GM11168 (cell line): ENCODE results near the gene SOS2.
"Not testable (repeated sequence)": the region's sequence is repeated elsewhere in the genome, so short reads cannot be mapped to it uniquely, and the experiment has no call there.

ENCODE experiments used
- in situ Hi-C: fragments of 300-500 bp; cut with MboI; formaldehyde crosslinking; loops from one replicate; pipeline ENCODE4 v1.12.0; 2022; ENCODE audit warnings: low sequenced_read_pairs; ENCODE audit not compliant: unreplicated experiment

Gene SOS2

GRCh38 chr14:50229681-50230080 is 1.7 kb downstream of the SOS2 start:
- in situ Hi-C loops, result no loop called here

DNA sequence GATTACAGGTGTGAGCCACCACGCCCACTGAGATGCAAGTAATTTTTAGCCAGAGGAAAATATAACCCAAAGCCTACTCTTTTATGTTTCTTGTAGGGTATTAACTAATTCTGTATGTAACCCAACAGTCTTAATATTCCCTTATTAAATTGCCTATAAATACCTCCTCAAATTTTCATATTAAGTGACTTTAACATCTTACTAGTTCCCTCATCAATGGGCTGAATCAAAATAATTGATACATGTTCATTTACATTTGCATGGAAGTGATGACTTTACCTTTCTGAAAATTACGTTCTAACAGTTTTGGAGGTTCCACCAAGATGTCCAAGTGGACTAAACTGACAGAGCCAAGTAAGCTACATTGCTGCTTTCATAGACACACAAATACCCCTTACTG is 3.1 kb downstream of the SOS2 start:
- in situ Hi-C loops, result no loop called here

- in situ Hi-C loops, result no loop called here
Measured at GRCh38 chr14:50225974-50226297, 5.4 kb downstream of the SOS2 start.

DNA sequence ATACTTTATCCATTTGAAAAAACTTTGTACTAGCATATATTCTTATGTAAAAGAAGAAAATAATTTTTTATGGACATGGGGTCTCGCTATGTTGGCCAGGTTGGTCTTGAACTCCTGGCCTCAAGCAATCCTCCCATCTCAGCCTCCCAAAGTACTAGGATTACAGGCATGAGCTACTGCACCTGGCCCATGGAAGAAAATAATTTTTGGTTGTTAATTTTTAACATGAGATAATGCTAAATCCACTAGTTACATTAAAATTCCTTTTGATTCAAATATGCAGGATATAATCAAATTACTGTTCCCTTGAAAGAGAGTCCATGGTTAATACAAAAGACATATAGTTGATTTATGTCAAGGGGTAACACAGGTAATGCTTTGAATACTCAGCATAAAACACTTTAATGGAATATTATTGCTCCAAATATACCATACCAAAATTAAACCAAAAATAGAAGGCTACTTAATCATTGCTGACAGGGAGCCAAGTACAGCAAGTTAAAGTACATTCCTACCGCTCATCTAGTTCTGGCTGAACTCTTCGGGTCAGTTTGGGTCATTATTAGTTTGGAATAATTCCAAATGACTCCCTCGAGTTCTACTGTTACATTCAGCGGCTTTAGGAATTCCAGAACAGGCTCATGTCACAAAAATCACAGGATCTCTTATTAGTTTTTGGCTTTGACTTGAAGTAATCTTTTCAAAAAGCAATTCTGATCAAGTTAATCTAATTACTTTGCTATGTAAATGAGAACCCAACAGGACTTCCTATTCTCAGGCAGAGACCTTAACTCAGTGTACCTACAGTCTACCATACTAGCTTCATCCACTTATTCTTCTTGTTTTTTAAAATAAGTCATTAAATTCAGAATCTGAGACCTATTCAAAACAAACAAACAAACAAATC is 6.1 kb downstream of the SOS2 start:
- in situ Hi-C loops, result no loop called here

GRCh38 chr14:50222055-50222613 is 9.2 kb downstream of the SOS2 start:
- in situ Hi-C loops, result no loop called here

DNA sequence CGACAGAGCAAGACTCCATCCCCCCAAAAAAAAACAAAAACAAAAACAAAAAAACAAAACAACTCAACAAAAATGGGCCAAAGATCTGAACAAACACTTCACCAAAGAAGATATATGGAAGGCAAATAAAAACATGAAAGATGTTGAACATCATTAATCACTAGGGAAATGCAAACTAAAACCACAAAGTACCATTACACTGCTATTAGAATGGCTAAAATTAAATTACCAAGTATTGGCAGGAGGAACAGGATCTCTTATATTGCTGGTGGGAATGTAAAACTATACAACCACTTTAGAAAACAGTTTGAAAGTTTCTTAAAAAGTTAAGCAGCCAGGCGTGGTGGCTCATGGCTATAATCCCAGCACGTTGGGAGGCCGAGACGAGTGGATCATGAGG is 12.9 kb downstream of the SOS2 start:
- in situ Hi-C loops, result no loop called here

- in situ Hi-C loops, result no loop called here
Measured at GRCh38 chr14:50215416-50215815, 16.0 kb downstream of the SOS2 start.

GRCh38 chr14:50213795-50214194 is 17.6 kb downstream of the SOS2 start:
- in situ Hi-C loops, result no loop called here

DNA sequence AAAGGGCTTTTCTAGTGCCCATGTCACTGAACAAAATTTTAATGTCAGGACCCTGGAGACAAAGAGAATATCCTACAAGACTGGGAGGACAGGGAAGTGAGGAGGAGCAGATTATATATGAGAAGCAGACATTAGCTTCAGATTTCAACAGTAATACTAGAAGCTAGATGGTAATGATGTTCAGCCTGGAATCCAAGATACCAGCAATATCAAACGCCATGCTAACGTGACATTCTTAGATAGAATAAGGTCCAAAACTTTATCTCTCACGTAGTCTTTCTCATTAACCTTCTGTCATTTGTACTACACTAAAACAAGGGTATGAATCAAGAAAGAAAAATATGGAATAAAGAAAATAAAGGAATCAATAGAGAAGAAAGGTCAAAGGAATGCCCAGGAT is 18.7 kb downstream of the SOS2 start:
- in situ Hi-C loops, result no loop called here

- in situ Hi-C loops, result no loop called here
Measured at GRCh38 chr14:50210074-50210473, 21.3 kb downstream of the SOS2 start.

GRCh38 chr14:50198499-50198898 is 32.9 kb downstream of the SOS2 start:
- in situ Hi-C loops, result no loop called here

DNA sequence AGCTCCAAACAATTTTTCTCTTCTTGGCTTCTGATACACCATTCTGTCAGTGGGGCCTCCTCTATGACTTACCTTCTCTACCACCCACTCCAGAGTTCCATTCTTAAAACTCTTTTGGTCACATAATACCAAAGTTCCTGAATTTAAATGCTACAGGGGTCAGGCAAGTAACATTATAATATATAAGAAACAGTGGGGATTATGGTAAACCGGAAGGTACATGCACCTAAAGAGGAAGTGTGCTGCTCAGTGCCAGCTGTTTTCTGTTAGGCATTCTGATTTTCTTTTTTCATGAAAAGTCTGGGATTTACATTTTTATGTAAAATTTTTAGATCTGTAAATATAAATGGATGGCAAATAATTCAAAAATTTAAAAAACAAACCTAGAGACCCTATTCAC is 39.9 kb downstream of the SOS2 start:
- in situ Hi-C loops, result no loop called here

DNA sequence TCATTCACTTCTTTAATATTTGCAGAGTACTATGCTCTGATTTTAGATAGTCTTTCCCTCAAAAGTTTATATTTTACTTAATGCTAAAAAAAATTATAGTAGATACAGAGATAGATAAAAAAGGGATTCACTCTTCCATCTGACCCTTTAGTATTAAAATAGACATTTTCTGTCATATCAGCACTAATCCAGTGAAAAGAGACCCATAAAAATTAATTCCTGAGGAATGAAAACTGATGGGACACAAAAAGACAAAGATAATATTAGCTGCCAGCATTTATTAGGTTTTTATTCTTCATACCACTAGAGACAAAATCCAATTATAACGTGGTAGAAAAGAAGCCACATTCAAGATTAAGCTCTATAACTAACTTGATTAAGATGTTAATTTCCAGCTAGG is 45.3 kb downstream of the SOS2 start:
- in situ Hi-C loops, result no loop called here

DNA sequence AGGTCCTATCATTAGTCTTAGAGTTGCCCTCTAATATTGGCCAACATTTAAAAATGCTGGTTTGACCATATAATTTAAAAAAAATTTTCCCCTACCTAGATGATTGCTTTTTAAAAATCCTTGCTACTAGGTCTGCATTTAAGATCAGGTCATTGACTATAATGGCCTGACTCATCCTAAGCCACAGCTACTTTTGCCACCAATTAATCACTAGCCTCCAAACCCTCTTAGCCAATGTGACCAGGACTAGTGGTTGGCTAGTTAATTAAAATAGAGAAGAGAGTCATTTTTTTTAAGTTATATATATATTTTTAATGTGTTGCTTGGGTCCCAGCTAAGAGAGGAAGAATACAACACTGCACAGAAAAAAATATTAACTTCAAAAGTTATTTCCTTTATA is 57.5 kb downstream of the SOS2 start:
- in situ Hi-C loops, result no loop called here

DNA sequence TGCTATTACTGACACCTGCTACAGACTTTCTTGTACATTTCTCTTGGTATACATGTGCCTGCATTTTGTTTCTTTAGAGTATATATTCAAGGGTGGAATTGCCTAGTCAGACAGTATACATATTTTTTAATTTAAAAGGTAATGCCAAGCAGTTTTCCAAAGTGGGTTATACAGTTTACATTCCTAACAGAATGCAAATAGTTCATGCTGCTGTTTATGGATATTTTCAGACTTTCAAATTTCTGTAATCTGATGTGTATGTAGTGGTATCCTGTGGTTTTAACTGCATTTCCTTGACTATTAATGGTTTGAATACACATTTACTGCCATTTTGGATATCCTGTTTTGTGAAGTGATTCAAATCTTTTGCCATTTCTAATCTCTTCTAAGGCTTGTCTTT is 59.5 kb downstream of the SOS2 start:
- in situ Hi-C loops, result no loop called here

DNA sequence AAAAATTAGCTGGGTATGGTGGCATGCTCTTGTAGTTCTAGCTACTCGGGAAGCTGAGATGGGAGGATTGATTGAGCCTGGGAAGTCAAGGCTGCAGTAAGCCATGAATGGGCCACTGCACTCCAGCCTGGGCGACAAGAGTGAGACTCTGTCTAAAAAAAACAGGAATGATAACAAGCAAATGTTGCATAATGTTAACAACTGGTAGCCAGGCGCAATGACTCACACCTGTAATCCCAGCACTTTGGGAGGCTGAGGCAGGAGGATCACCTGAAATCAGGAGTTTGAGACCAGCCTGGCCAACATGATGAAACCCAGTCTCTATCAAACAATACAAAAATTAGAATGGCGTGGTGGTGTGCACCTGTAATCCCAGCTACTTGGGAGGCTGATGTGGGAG is 64.0 kb downstream of the SOS2 start:
- in situ Hi-C loops, result not testable (repeated sequence)

GRCh38 chr14:50156111-50156510 is 75.3 kb downstream of the SOS2 start:
- in situ Hi-C loops, result no loop called here

- in situ Hi-C loops, result no loop called here
Measured at GRCh38 chr14:50148799-50149198, 82.6 kb downstream of the SOS2 start.

DNA sequence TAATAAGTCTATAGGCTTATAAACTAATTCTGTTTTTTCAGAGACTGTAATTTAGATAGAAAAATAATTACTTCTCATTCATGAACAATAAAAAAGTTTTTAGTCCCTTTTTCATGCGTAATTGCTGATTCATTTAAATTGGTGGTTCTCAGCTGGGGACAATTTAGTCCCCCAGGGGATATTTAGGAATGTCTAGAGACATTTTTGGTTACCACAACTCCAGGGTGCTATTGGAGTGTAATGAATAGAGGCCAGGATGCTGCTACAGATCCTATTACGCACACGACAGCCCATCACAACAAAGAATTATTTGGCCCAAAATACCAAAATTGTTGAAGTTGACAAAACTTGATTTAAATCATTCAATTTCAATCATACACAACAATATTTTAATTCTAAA is 92.2 kb downstream of the SOS2 start:
- in situ Hi-C loops, result no loop called here

- in situ Hi-C loops, result no loop called here
Measured at GRCh38 chr14:50127802-50128201, 103.6 kb downstream of the SOS2 start.

DNA sequence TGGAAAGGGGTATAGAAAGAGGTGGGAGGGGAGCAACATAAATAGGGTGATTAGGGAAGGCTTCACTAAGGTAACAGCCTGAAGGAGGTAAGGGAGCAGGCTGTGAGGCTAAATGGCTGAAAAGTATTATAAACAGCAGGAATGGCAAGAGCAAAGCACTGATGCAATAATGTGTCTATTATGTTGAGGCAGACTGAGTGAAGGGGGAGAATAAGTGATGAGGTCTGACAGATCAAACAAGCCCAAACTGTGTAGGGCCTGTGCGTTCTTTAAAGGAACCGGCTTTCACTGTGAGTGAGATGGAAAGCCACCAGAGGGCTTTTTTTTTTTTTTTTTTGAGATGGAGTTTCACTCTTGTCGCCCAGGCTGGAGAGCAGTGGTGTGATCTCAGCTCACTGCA is 108.3 kb downstream of the SOS2 start:
- in situ Hi-C loops, result no loop called here

GRCh38 chr14:50122291-50122690 is 109.1 kb downstream of the SOS2 start:
- in situ Hi-C loops, result no loop called here
